ENCODE measurements around the gene AFMID. TPM values are rescaled to one million over a fixed set of nuclear protein-coding genes. Genes with fewer than 3 reads are reported as not detected.
A peak's percentile ranks its signal among the peaks of the same experiment; 100 is the strongest.

The AFMID gene
- total RNA-seq, 1 donor from 2014 or later, result 31.0 TPM

DNA sequence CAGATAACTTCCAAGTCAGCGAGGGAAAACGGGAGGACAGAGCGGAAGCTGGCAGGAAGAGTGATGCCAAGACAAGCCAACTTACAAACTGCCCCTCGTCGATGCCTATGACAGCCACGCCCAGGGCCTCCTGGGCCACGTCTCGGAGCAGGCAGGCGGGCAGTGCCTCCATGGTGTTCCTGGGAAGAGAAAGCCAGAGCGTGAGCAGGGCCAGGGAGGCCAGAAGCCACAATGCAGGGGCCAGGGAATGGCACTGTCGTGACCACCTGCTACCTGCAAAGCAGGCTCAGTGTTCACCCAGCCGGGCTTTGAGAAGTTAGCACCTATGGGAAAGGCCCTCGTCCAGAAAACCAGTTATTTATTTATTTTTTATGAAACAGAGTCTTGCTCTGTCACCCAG lies 4.7 kb upstream of the AFMID start:
- Mint-ChIP-seq H3K27ac (no peak overlapping the region), H3K36me3 (ENCODE audit: low read depth) (peaks cover 27% of the 10 kb centered on the region), H3K4me1 (peaks cover 32% of the 10 kb centered on the region), H3K9me3 (no peaks in the 10 kb centered on the region), H3K27me3 (no peaks in the 10 kb centered on the region), H3K4me3 (no peak overlapping the region)
- DNase-seq, result no peak
- intact Hi-C loops (cut with micrococcal nuclease), result no loop called here

GRCh38 chr17:78183916-78184315 lies 3.2 kb upstream of the AFMID start:
- intact Hi-C loops (cut with micrococcal nuclease), result no loop called here
- H3K27ac Mint-ChIP-seq, result no peak overlapping the region
- no peaks in the 10 kb centered on the region for H3K27me3 Mint-ChIP-seq
- H3K36me3 Mint-ChIP-seq (ENCODE audit: low read depth), result peaks cover 26% of the 10 kb centered on the region
- no peak overlapping the region for H3K4me3 Mint-ChIP-seq
- peaks cover 35% of the 10 kb centered on the region for H3K4me1 Mint-ChIP-seq
- DNase-seq, result no peak
- no peaks in the 10 kb centered on the region for H3K9me3 Mint-ChIP-seq

DNA sequence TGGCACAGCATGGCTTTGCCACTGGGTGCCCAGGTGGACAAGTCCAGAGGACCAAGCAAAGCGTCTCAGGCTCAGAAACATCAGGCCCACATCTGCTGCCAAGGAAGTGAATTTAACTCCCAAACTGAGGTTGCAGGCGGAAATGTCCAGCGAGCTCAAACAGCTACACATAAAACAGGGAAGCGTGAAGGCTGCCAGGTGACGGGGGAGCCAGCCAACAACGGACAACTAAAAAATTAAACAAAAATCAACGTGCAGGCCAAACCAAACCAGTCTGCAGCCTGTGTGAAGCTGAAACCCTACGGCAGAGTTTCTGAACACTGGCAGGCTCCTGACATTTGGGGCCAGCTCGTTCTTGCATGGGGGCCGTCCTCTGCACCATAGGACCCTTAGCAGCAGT lies 2.8 kb upstream of the AFMID start:
- H3K27ac Mint-ChIP-seq, result no peak overlapping the region
- intact Hi-C loops (cut with micrococcal nuclease), result no loop called here
- H3K9me3 Mint-ChIP-seq, result no peaks in the 10 kb centered on the region
- H3K27me3 Mint-ChIP-seq, result no peaks in the 10 kb centered on the region
- H3K36me3 Mint-ChIP-seq (ENCODE audit: low read depth), result peaks cover 23% of the 10 kb centered on the region
- H3K4me3 Mint-ChIP-seq, result peak overlapping the region; percentile 31
- no peak for DNase-seq
- peaks cover 35% of the 10 kb centered on the region for H3K4me1 Mint-ChIP-seq

DNA sequence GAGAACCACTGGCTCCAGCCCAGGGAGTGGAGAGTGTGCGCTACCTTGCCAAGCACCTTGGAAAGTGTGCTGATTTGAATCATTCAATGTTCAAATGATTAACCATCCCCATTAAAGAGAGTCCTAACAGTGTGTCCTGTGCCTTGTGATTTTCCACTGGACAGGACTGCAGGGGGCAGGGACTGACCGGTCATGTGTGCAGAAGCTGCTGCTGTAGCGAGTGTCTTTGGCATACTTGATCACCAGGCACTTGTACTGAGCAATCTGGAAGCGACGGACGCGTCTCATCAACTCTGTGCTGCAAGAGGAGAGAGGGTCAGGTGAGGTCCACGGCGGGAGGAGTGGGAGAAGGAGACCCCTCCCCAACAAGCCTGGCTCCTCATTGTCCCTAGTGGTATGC lies 2.3 kb upstream of the AFMID start:
- H3K27me3 Mint-ChIP-seq, result no peaks in the 10 kb centered on the region
- H3K4me1 Mint-ChIP-seq, result peaks cover 35% of the 10 kb centered on the region
- no peaks in the 10 kb centered on the region for H3K9me3 Mint-ChIP-seq
- intact Hi-C loops (cut with micrococcal nuclease), result no loop called here
- H3K27ac Mint-ChIP-seq, result no peak overlapping the region
- peaks cover 18% of the 10 kb centered on the region for H3K36me3 Mint-ChIP-seq (ENCODE audit: low read depth)
- peak overlapping the region; percentile 86 for H3K4me3 Mint-ChIP-seq
- no peak for DNase-seq

DNA sequence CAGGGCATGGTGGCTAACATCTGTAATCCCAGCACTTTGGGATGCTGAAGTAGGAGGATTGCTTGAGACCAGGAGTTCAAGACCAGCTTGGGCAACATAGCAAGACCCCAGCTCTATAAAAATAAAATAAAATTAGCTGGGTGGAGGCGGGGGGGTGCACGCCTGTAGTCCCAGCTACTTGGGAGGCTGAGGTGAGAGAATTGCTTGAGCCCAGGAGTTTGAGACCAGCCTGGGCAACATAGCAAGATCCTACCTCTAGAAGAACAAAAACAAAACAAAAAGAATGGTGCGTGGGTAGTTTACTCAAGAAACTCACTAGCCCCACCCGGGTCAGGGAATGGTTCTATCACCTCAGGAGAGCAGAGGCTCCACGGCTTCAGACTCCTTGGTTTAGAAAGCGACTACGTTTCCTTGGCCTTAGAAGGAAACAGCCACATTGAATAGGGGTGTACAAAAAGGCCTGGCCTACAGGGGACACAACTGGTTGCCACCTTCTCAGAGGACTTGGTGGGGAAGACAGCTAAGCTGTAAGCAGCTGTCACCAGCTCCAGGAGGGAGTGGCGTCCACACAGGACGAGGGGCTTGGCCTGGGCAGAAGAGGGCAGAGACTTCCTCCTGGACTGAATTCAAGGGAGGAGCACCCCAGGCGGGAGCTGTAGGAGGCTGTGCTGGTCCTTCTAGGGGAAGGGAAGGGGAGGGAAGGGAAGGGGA lies 1.0 kb upstream of the AFMID start:
- H3K27me3 Mint-ChIP-seq, result no peaks in the 10 kb centered on the region
- intact Hi-C loops (cut with micrococcal nuclease), result no loop called here
- peak overlapping the region; percentile 76 for H3K27ac Mint-ChIP-seq

GRCh38 chr17:78196716-78197115 lies 9.6 kb downstream of the AFMID start:
- intact Hi-C loops (cut with micrococcal nuclease), result no loop called here
- peaks cover 28% of the 10 kb centered on the region for H3K36me3 Mint-ChIP-seq (ENCODE audit: low read depth)
- no peak for DNase-seq
- H3K27me3 Mint-ChIP-seq, result no peaks in the 10 kb centered on the region
- H3K4me1 Mint-ChIP-seq, result peaks cover 6% of the 10 kb centered on the region
- H3K27ac Mint-ChIP-seq, result no peak overlapping the region
- H3K9me3 Mint-ChIP-seq, result no peaks in the 10 kb centered on the region
- H3K4me3 Mint-ChIP-seq, result no peak overlapping the region

More for the DNA sequence above, 1.0 kb upstream of the AFMID start:
- peaks cover 32% of the 10 kb centered on the region for H3K4me1 Mint-ChIP-seq
- peak; percentile 75 for DNase-seq
- peaks cover 16% of the 10 kb centered on the region for H3K36me3 Mint-ChIP-seq (ENCODE audit: low read depth)
- peak overlapping the region; percentile 86 for H3K4me3 Mint-ChIP-seq
- H3K9me3 Mint-ChIP-seq, result no peaks in the 10 kb centered on the region

GRCh38 chr17:78197147-78197832 lies 10.1 kb downstream of the AFMID start:
- H3K9me3 Mint-ChIP-seq, result no peaks in the 10 kb centered on the region
- DNase-seq, result no peak
- peaks cover 25% of the 10 kb centered on the region for H3K36me3 Mint-ChIP-seq (ENCODE audit: low read depth)
- intact Hi-C loops (cut with micrococcal nuclease), result no loop called here
- peaks cover 6% of the 10 kb centered on the region for H3K4me1 Mint-ChIP-seq
- no peak overlapping the region for H3K27ac Mint-ChIP-seq
- no peaks in the 10 kb centered on the region for H3K27me3 Mint-ChIP-seq
- H3K4me3 Mint-ChIP-seq, result no peak overlapping the region

- Mint-ChIP-seq H3K9me3 (no peaks in the 10 kb centered on the region), H3K4me1 (peaks cover 6% of the 10 kb centered on the region), H3K27ac (no peak overlapping the region), H3K27me3 (no peaks in the 10 kb centered on the region), H3K36me3 (ENCODE audit: low read depth) (peaks cover 23% of the 10 kb centered on the region), H3K4me3 (no peak overlapping the region)
- intact Hi-C loops (cut with micrococcal nuclease), result no loop called here
- DNase-seq, result no peak
Observed at GRCh38 chr17:78200451-78200850, 13.3 kb downstream of the AFMID start.

GRCh38 chr17:78202666-78203065 lies 15.5 kb downstream of the AFMID start:
- Mint-ChIP-seq H3K9me3 (no peaks in the 10 kb centered on the region), H3K4me1 (peaks cover 6% of the 10 kb centered on the region), H3K27me3 (no peaks in the 10 kb centered on the region), H3K36me3 (ENCODE audit: low read depth) (peaks cover 12% of the 10 kb centered on the region), H3K4me3 (no peak overlapping the region), H3K27ac (no peak overlapping the region)
- no peak for DNase-seq
- intact Hi-C loops (cut with micrococcal nuclease), result no loop called here

- Mint-ChIP-seq H3K36me3 (ENCODE audit: low read depth) (peaks cover 5% of the 10 kb centered on the region), H3K4me1 (no peaks in the 10 kb centered on the region), H3K27me3 (no peaks in the 10 kb centered on the region), H3K4me3 (no peak overlapping the region), H3K27ac (no peak overlapping the region), H3K9me3 (no peaks in the 10 kb centered on the region)
- intact Hi-C loops (cut with micrococcal nuclease), result no loop called here
- DNase-seq, result no peak
Observed at GRCh38 chr17:78204387-78205123, 17.4 kb downstream of the AFMID start.

DNA sequence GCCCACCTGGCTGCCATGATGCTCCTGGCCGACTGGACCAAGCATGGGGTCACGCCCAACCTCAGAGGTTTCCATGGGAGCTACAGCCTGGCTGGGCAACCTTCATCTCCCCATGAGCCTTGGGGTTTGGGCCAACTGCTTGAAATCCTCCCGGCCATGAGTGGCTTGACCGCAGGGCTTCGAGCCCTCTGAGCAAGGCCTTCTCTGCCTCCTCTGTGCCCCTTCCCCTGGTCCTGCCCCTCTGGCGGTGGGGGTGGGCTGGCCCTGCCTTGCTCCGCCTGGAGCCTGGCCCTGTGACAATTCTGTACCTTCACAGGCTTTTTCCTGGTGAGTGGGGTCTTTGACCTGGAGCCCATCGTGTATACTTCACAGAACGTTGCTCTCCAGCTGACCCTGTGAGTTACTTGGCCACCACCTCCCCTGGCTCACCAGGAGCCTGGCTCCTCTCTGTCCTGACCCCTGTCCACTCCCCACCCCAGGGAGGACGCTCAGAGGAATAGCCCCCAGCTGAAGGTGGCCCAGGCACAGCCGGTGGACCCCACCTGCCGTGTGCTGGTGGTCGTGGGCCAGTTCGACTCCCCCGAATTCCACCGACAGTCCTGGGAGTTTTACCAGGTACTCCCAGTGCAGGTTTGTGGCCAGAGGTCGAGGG lies 18.1 kb downstream of the AFMID start:
- Mint-ChIP-seq H3K27ac (no peak overlapping the region), H3K36me3 (ENCODE audit: low read depth) (peaks cover 5% of the 10 kb centered on the region), H3K4me1 (no peaks in the 10 kb centered on the region), H3K27me3 (no peaks in the 10 kb centered on the region), H3K9me3 (no peaks in the 10 kb centered on the region), H3K4me3 (no peak overlapping the region)
- intact Hi-C loops (cut with micrococcal nuclease), result no loop called here
- DNase-seq, result no peak

- DNase-seq, result no peak
- no peaks in the 10 kb centered on the region for H3K27me3 Mint-ChIP-seq
- no peak overlapping the region for H3K4me3 Mint-ChIP-seq
- H3K36me3 Mint-ChIP-seq (ENCODE audit: low read depth), result peaks cover 5% of the 10 kb centered on the region
- no peaks in the 10 kb centered on the region for H3K4me1 Mint-ChIP-seq
- no peak overlapping the region for H3K27ac Mint-ChIP-seq
- intact Hi-C loops (cut with micrococcal nuclease), result no loop called here
- no peaks in the 10 kb centered on the region for H3K9me3 Mint-ChIP-seq
Observed at GRCh38 chr17:78206298-78206697, 19.1 kb downstream of the AFMID start.

DNA sequence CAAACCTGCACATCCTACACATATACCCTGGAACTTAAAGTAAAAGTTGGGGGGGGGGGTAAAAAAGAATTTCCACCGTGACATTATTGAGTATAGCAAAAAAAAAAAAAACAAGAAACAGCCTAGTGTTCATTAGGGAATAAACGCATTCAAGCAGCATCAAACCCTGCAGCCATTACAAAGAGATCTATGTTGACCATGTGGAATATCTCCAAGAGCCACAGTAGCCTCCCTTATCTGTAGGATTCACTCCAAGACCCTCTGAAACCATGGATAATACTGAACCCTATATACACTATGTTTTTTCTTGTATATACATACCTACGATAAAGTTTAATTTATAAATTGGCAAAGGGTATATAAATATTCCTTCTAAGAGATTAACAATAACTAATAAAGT lies 21.3 kb downstream of the AFMID start:
- intact Hi-C loops (cut with micrococcal nuclease), result no loop called here
- Mint-ChIP-seq H3K27ac (no peak overlapping the region), H3K9me3 (no peaks in the 10 kb centered on the region), H3K36me3 (ENCODE audit: low read depth) (peaks cover 5% of the 10 kb centered on the region), H3K27me3 (no peaks in the 10 kb centered on the region), H3K4me3 (no peak overlapping the region), H3K4me1 (no peaks in the 10 kb centered on the region)
- no peak for DNase-seq

DNA sequence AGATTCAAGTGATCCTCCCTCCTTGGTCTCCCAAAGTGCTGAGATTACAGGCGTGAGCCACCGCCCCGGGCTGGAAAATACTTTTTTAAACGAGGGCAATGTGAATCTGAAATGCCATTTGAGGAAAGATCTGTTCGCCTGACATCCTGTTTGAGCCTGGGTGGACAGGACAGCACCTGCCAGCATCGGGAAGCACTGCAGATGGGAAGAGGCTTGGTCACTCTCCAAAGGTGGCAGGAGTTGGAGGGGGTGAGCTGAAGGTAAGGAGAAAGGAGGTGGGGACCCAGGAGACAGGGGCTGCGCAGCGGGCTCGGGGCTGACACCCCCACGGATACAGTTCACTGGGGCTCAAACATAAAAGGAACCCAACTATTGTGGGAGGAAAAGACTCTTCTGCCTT lies 22.9 kb downstream of the AFMID start:
- Mint-ChIP-seq H3K4me3 (no peak overlapping the region), H3K27me3 (no peaks in the 10 kb centered on the region), H3K4me1 (no peaks in the 10 kb centered on the region), H3K27ac (no peak overlapping the region), H3K36me3 (ENCODE audit: low read depth) (peaks cover 1% of the 10 kb centered on the region), H3K9me3 (no peaks in the 10 kb centered on the region)
- DNase-seq, result no peak
- intact Hi-C loops (cut with micrococcal nuclease), result no loop called here

Data from activated CD4-positive, alpha-beta T cell treated with anti-CD3 and anti-CD28 coated beads, Interleukin-2, amount 10 ng/mL, durations not matched to agents 24 days and 14 days (primary cell).